ENCODE results near the gene SMARCC1.

DNA sequence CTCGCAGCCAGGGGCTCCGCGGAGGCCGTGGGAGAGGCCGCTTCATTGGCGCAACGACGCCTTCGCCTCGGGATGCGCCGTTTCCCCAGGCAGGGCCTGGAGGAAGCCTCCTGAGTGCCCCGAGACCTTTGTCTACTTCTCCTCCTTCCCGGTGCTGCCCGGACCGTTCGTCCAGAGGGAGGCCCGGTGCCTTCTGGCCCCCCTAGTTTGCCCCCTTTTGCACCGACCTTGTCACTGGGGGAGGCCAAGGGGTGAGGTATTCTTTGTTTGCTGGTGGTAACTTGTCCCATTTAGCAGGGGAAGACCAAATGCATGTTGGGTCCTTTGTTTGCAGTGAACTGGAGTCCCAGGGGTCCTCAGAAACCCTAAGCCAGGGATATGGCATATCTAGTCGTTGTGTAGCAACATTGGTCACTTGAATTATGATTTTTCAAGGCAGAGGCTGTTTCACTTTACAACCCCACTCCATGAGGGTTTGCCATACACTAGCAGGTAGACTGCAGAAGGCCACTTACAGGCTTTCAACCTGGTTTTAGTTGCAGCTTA lies 21.9 kb upstream of the SMARCC1 start:
- TF ChIP-seq, protein P1, sequence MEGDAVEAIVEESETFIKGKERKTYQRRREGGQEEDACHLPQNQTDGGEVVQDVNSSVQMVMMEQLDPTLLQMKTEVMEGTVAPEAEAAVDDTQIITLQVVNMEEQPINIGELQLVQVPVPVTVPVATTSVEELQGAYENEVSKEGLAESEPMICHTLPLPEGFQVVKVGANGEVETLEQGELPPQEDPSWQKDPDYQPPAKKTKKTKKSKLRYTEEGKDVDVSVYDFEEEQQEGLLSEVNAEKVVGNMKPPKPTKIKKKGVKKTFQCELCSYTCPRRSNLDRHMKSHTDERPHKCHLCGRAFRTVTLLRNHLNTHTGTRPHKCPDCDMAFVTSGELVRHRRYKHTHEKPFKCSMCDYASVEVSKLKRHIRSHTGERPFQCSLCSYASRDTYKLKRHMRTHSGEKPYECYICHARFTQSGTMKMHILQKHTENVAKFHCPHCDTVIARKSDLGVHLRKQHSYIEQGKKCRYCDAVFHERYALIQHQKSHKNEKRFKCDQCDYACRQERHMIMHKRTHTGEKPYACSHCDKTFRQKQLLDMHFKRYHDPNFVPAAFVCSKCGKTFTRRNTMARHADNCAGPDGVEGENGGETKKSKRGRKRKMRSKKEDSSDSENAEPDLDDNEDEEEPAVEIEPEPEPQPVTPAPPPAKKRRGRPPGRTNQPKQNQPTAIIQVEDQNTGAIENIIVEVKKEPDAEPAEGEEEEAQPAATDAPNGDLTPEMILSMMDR (IDR thresholded peaks at IDR 0.05; ENCODE audit: low read length): no peak
- no peak for TF ChIP-seq EZH2phosphoT487 (IDR thresholded peaks at IDR 0.05; ENCODE audit: low read length)
